SK-N-SH treated with all-trans-retinoic acid at 6 μM for 48 hours (cell line): ENCODE measurements around the gene PLPP6.
"Not testable (repeated sequence)": the region's sequence is repeated elsewhere in the genome, so short reads cannot be mapped to it uniquely, and the experiment has no call there.

Experiments used
- ATAC-seq: fragments of 200-7000 bp; cut with Tn5 transposase; 3 replicates; pipeline ENCODE4 v1.9.1; 2020; ENCODE audit warnings: mild to moderate bottlenecking, moderate library complexity
- ARNTL ChIP-seq: fragments of 450-650 bp; formaldehyde crosslinking; IDR thresholded peaks from 2 replicates; pipeline ENCODE4 v1.5.0; 2020; ENCODE audit warnings: low read depth, mild to moderate bottlenecking, moderate library complexity, borderline replicate concordance
- CSRNP3 ChIP-seq: fragments of 250-450 bp; sonication (Bioruptor Pico); IDR thresholded peaks from 2 replicates; pipeline ENCODE4 v1.5.1; 2021; ENCODE audit warnings: mild to moderate bottlenecking, moderate library complexity
- ESRRG ChIP-seq: fragments of 250-450 bp; sonication (Bioruptor Pico); IDR thresholded peaks from 2 replicates; pipeline ENCODE4 v1.6.1; 2021; ENCODE audit warnings: mild to moderate bottlenecking
- ISL1 ChIP-seq: fragments of 250-450 bp; sonication (Bioruptor Pico); IDR thresholded peaks from 2 replicates; pipeline ENCODE4 v2.1.2; 2022; ENCODE audit warnings: mild to moderate bottlenecking, moderate library complexity
- OSR1 ChIP-seq: fragments of 250-450 bp; sonication (Bioruptor Pico); IDR thresholded peaks from 2 replicates; pipeline ENCODE4 v1.8.0; 2022; ENCODE audit warnings: moderate library complexity, mild to moderate bottlenecking, inconsistent platforms
- PATZ1 ChIP-seq: fragments of 250-450 bp; sonication (Bioruptor Pico); IDR thresholded peaks from 2 replicates; pipeline ENCODE4 v1.8.0; 2020; ENCODE audit warnings: mild to moderate bottlenecking, moderate library complexity, borderline replicate concordance
- PPARA ChIP-seq: fragments of 250-450 bp; sonication (Bioruptor Pico); IDR thresholded peaks from 2 replicates; pipeline ENCODE4 v1.5.0; 2020; ENCODE audit warnings: mild to moderate bottlenecking, borderline replicate concordance
- SNAI2 ChIP-seq: fragments of 250-450 bp; sonication (Bioruptor Pico); IDR thresholded peaks from 2 replicates; pipeline ENCODE4 v1.5.0; 2020; ENCODE audit warnings: mild to moderate bottlenecking, moderate library complexity
- TCF4 ChIP-seq: fragments of 250-450 bp; sonication (Bioruptor Pico); IDR thresholded peaks from 2 replicates; pipeline ENCODE4 v1.8.0; 2021; ENCODE audit warnings: mild to moderate bottlenecking, moderate library complexity, borderline replicate concordance
- TOX ChIP-seq: fragments of 250-450 bp; sonication (Bioruptor Pico); IDR thresholded peaks from 2 replicates; pipeline ENCODE4 v1.8.0; 2021; ENCODE audit warnings: mild to moderate bottlenecking, moderate library complexity, borderline replicate concordance
- TSHZ2 ChIP-seq: fragments of 250-450 bp; sonication (Bioruptor Pico); IDR thresholded peaks from 2 replicates; pipeline ENCODE4 v1.5.0; 2020; ENCODE audit warnings: mild to moderate bottlenecking, moderate library complexity
- ZC3H10 ChIP-seq: fragments of 250-450 bp; sonication (Bioruptor Pico); IDR thresholded peaks from 2 replicates; pipeline ENCODE4 v1.5.1; 2021; ENCODE audit warnings: mild to moderate bottlenecking, moderate library complexity
- ZFP3 ChIP-seq: fragments of 250-450 bp; sonication (Bioruptor Pico); IDR thresholded peaks from 2 replicates; pipeline ENCODE4 v1.5.0; 2020; ENCODE audit warnings: mild to moderate bottlenecking, moderate library complexity
- ZFP30 ChIP-seq: fragments of 450-650 bp; formaldehyde crosslinking; IDR thresholded peaks from 2 replicates; pipeline ENCODE4 v1.5.0; 2022; ENCODE audit warnings: mild to moderate bottlenecking, moderate library complexity
- ZNF8 ChIP-seq: fragments of 450-650 bp; formaldehyde crosslinking; IDR thresholded peaks from 2 replicates; pipeline ENCODE4 v1.5.0; 2020; ENCODE audit warnings: mild to moderate bottlenecking, moderate library complexity

PLPP6 gene

GRCh38 chr9:4656621-4657020, 5.5 kb upstream of the PLPP6 start:
- no peak for ATAC-seq
- TF ChIP-seq ARNTL (CRISPR knock-in tag) (no peak), ZC3H10 (CRISPR knock-in tag) (no peak), TCF4 (CRISPR knock-in tag) (no peak), TOX (CRISPR knock-in tag) (no peak)

GRCh38 chr9:4657426-4658159, 4.5 kb upstream of the PLPP6 start:
- TF ChIP-seq ESRRG (CRISPR knock-in tag), result no peak
- no peak for TF ChIP-seq OSR1 (CRISPR knock-in tag)
- no peak for TF ChIP-seq TSHZ2 (CRISPR knock-in tag)
- TF ChIP-seq PPARA, result no peak
- TF ChIP-seq ZFP3, result no peak
- TF ChIP-seq ZNF8 (CRISPR knock-in tag), result no peak
- TF ChIP-seq PATZ1, result no peak
- no peak for TF ChIP-seq CSRNP3 (CRISPR knock-in tag)
- no peak for ATAC-seq

- not testable (repeated sequence) for ATAC-seq
These were observed 1.4 kb upstream of the PLPP6 start for GRCh38 chr9:4660665-4661064.

GRCh38 chr9:4661165-4661564, 929 bp upstream of the PLPP6 start:
- TF ChIP-seq ZFP30, result no peak
- TF ChIP-seq ISL1 (CRISPR knock-in tag), result peak; percentile 62
- TF ChIP-seq ZFP3, result no peak
- ATAC-seq, result no peak

- no peak for ATAC-seq
These were observed 483 bp upstream of the PLPP6 start for GRCh38 chr9:4661611-4662010.

More at GRCh38 chr9:4661611-4662010, 483 bp upstream of the PLPP6 start:
- no peak for TF ChIP-seq PATZ1
- TF ChIP-seq CSRNP3 (CRISPR knock-in tag), result no peak
- no peak for TF ChIP-seq SNAI2 (CRISPR knock-in tag)
- TF ChIP-seq OSR1 (CRISPR knock-in tag), result no peak
- no peak for TF ChIP-seq TOX (CRISPR knock-in tag)
